ENCODE results near the gene KDELR3. TPM values are rescaled to one million over a fixed set of nuclear protein-coding genes. Genes with fewer than 3 reads are reported as not detected.
A peak's percentile ranks its signal among the peaks of the same experiment; 100 is the strongest.

Gene KDELR3
- total RNA-seq, 1 donor from 2014 or later: 72.6 TPM

- no peaks in the 10 kb centered on the region for H3K9me3 Mint-ChIP-seq (ENCODE audit: unreplicated experiment)
- H3K27ac Mint-ChIP-seq (ENCODE audit: unreplicated experiment): peak overlapping the region; percentile 11
- H3K9me3 ChIP-seq (ENCODE audit: insufficient read depth, low read depth, low read length): no peaks in the 10 kb centered on the region
- no peaks in the 10 kb centered on the region for H3K36me3 ChIP-seq (ENCODE audit: insufficient read depth, low read length)
- no peak overlapping the region for H3K4me3 ChIP-seq (ENCODE audit: insufficient read depth, low read depth, low read length)
- FAIRE-seq (no peak), DNase-seq (ENCODE audit: low read depth) (no peak)
- peak overlapping the region; percentile 57 for H3K4me2 ChIP-seq (ENCODE audit: low read length)
- no peaks in the 10 kb centered on the region for H3K27me3 ChIP-seq (ENCODE audit: insufficient read depth, low read length)
- H3K36me3 Mint-ChIP-seq (ENCODE audit: low read depth, unreplicated experiment): no peaks in the 10 kb centered on the region
- no peaks in the 10 kb centered on the region for H3K4me1 ChIP-seq (ENCODE audit: insufficient read depth, low read length)
- H2AFZ ChIP-seq (ENCODE audit: low read depth, low read length): peak overlapping the region; percentile 46
- no peak overlapping the region for H3K27ac ChIP-seq (ENCODE audit: low read depth, low read length)
- H3K9ac ChIP-seq (ENCODE audit: low read length): no peak overlapping the region
- H3K79me2 ChIP-seq (ENCODE audit: insufficient read depth, low read length): no peaks in the 10 kb centered on the region
- peaks cover 5% of the 10 kb centered on the region for H3K4me1 Mint-ChIP-seq (ENCODE audit: low read depth, unreplicated experiment)
- no peaks in the 10 kb centered on the region for H4K20me1 ChIP-seq (ENCODE audit: insufficient read depth, low read length)
- no peak overlapping the region for H3K4me3 Mint-ChIP-seq (ENCODE audit: unreplicated experiment)
- no peaks in the 10 kb centered on the region for H3K27me3 Mint-ChIP-seq (ENCODE audit: low read depth, unreplicated experiment)
- TF ChIP-seq CTCF (IDR thresholded peaks at IDR 0.05; ENCODE audit: insufficient read depth, low read depth, low read length) (no peak), EZH2 (IDR thresholded peaks at IDR 0.05; ENCODE audit: insufficient read depth, low read length) (no peak)
These were observed 63.5 kb downstream of the KDELR3 start for GRCh38 chr22:38531251-38531938.

Other genes with a start within 250 kb of the KDELR3 start
- 109 and 114 TPM in 2 replicates for gene TMEM184B, start 195.1 kb upstream of the KDELR3 start, total RNA-seq
- 157 and 171 TPM in 2 replicates for gene CSNK1E, start 150.7 kb upstream of the KDELR3 start, total RNA-seq
- gene KCNJ4, start 12.9 kb upstream of the KDELR3 start, total RNA-seq: 0.19 and 0.30 TPM in 2 replicates
- gene DDX17, start 38.2 kb downstream of the KDELR3 start, total RNA-seq: 258 TPM in 2 replicates
- 0.11 TPM in 1 of 2 replicates, not detected in the other for gene DMC1, start 102.1 kb downstream of the KDELR3 start, total RNA-seq
- gene FAM227A, start 188.3 kb downstream of the KDELR3 start, total RNA-seq: 2.3 and 3.4 TPM in 2 replicates
- 23.2 TPM in 2 replicates for gene CBY1, start 188.5 kb downstream of the KDELR3 start, total RNA-seq
- 75.9 and 77.8 TPM in 2 replicates for gene TOMM22, start 213.9 kb downstream of the KDELR3 start, total RNA-seq
- 45.6 and 48.0 TPM in 2 replicates for gene JOSD1, start 232.8 kb downstream of the KDELR3 start, total RNA-seq
- gene GTPBP1, start 237.8 kb downstream of the KDELR3 start, total RNA-seq: 49.8 and 59.8 TPM in 2 replicates

Measured in astrocyte (in vitro differentiated cells and primary cell).